Osteoblast (primary cell): ENCODE measurements around the gene DBX2. TPM values are rescaled to one million over a fixed set of nuclear protein-coding genes. Genes with fewer than 3 reads are reported as not detected.

Experiments used
- DNase-seq: peaks from one replicate; pipeline ENCODE4 v3.0.0; 2011; ENCODE audit warnings: low spot score, mixed read lengths; ENCODE audit not compliant: insufficient read length; ENCODE audit errors: missing footprints
- H2AFZ ChIP-seq: 2 replicates; pipeline ENCODE4 v1.6.0; 2011; ENCODE audit warnings: mild to moderate bottlenecking, low read length
- H3K27ac ChIP-seq: 2 replicates; pipeline ENCODE4 v1.5.1; 2011; ENCODE audit warnings: mild to moderate bottlenecking, low read depth, low read length, moderate library complexity
- H3K27me3 ChIP-seq: 2 replicates; pipeline ENCODE4 v1.6.0; 2012; ENCODE audit warnings: mild to moderate bottlenecking, control low read depth, inconsistent platforms, low read length, moderate library complexity; ENCODE audit not compliant: insufficient read depth
- H3K36me3 ChIP-seq: 2 replicates; pipeline ENCODE4 v1.5.1; 2011; ENCODE audit warnings: mild to moderate bottlenecking, low read length, control low read depth, moderate library complexity; ENCODE audit not compliant: insufficient read depth
- H3K4me1 ChIP-seq: 2 replicates; pipeline ENCODE4 v1.5.1; 2011; ENCODE audit warnings: mild to moderate bottlenecking, low read length, control low read depth, moderate library complexity; ENCODE audit not compliant: insufficient read depth
- H3K4me2 ChIP-seq: 2 replicates; pipeline ENCODE4 v1.6.0; 2011; ENCODE audit warnings: mild to moderate bottlenecking, low read length; ENCODE audit not compliant: insufficient read depth
- H3K4me3 ChIP-seq: fragments of 200-600 bp; sonication (generic); 3 replicates; pipeline ENCODE4 v1.5.1; 2012; ENCODE audit warnings: mild to moderate bottlenecking, low read length, inconsistent platforms; ENCODE audit not compliant: insufficient read depth
- H3K79me2 ChIP-seq: 2 replicates; pipeline ENCODE4 v1.6.0; 2012; ENCODE audit warnings: mild to moderate bottlenecking, low read length, control low read depth, inconsistent platforms; ENCODE audit not compliant: insufficient read depth
- H3K9me3 ChIP-seq: 2 replicates; pipeline ENCODE4 v1.5.1; 2011; ENCODE audit warnings: low read depth, low read length, control low read depth
- H4K20me1 ChIP-seq: 2 replicates; pipeline ENCODE4 v1.6.0; 2012; ENCODE audit warnings: mild to moderate bottlenecking, low read length, control low read depth; ENCODE audit not compliant: insufficient read depth
- total RNA-seq: library from RNA; depleted of rRNA; stranded (reverse); fragments of >200 nt; gene quantifications from 2 replicates; pipeline ENCODE4 v1.2.3, GENCODE V29; 2012
- TF ChIP-seq, protein P1 (sequence below): IDR thresholded peaks from 2 replicates; pipeline ENCODE4 v1.5.1; 2011; ENCODE audit warnings: mild to moderate bottlenecking, low read depth, low read length, moderate library complexity; ENCODE audit errors: extremely low read depth

Gene DBX2
- total RNA-seq, 1 donor, result not detected

DNA sequence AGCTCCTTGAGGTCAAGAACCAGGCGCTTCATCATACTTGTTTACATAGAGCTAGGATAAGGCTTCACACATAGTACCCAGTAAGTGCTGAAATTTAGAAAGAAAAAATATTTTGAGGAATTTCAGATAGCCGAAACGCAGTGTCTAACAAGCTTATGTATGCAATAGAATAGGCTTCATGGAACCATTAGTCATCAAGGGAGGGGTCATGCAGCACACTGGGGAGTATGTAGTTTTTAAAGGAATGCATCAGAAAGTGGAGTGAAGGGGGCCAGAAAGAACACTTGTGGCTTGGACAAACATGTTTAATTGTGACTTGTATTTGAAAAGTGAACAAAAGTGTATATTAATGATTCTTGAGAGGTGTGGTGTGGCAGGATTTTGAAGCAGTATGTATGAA is 38.1 kb downstream of the DBX2 start:
- H3K4me3 ChIP-seq, result no peak overlapping the region
- H3K4me2 ChIP-seq, result no peak overlapping the region
- H3K36me3 ChIP-seq, result no peaks in the 10 kb centered on the region
- no peaks in the 10 kb centered on the region for H4K20me1 ChIP-seq
- no peaks in the 10 kb centered on the region for H3K4me1 ChIP-seq
- peaks cover 2% of the 10 kb centered on the region for H3K9me3 ChIP-seq
- H3K27ac ChIP-seq, result no peak overlapping the region
- no peaks in the 10 kb centered on the region for H3K27me3 ChIP-seq
- no peaks in the 10 kb centered on the region for H3K79me2 ChIP-seq
- H2AFZ ChIP-seq, result no peak overlapping the region
- no peak for DNase-seq
- TF ChIP-seq, protein P1, sequence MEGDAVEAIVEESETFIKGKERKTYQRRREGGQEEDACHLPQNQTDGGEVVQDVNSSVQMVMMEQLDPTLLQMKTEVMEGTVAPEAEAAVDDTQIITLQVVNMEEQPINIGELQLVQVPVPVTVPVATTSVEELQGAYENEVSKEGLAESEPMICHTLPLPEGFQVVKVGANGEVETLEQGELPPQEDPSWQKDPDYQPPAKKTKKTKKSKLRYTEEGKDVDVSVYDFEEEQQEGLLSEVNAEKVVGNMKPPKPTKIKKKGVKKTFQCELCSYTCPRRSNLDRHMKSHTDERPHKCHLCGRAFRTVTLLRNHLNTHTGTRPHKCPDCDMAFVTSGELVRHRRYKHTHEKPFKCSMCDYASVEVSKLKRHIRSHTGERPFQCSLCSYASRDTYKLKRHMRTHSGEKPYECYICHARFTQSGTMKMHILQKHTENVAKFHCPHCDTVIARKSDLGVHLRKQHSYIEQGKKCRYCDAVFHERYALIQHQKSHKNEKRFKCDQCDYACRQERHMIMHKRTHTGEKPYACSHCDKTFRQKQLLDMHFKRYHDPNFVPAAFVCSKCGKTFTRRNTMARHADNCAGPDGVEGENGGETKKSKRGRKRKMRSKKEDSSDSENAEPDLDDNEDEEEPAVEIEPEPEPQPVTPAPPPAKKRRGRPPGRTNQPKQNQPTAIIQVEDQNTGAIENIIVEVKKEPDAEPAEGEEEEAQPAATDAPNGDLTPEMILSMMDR, result no peak

DNA sequence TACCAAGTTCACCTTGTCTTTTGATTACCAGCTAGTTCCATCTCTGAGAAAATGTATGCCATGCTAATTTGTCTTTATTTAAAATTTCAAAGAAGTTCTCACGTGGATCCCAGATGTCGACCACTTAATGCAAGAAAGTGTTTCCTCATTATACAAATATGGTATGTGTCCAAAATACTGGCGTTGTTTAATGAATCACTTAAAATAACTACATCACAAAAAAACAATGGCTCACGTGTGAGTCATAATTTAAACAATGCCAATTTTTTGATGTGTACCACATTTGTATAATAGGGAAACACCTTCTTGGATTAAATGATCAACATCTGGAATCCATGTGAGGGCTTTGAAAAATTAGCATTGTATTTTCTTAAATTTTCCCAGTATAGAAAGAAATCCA is 40.8 kb downstream of the DBX2 start:
- H3K79me2 ChIP-seq, result no peaks in the 10 kb centered on the region
- H3K36me3 ChIP-seq, result no peaks in the 10 kb centered on the region
- no peak overlapping the region for H3K4me2 ChIP-seq
- H3K4me3 ChIP-seq, result no peak overlapping the region
- H3K4me1 ChIP-seq, result no peaks in the 10 kb centered on the region
- no peak for DNase-seq
- H3K9me3 ChIP-seq, result peaks cover 3% of the 10 kb centered on the region
- no peaks in the 10 kb centered on the region for H4K20me1 ChIP-seq
- no peaks in the 10 kb centered on the region for H3K27me3 ChIP-seq
- H2AFZ ChIP-seq, result no peak overlapping the region
- H3K27ac ChIP-seq, result no peak overlapping the region
- TF ChIP-seq, protein P1, result no peak

DNA sequence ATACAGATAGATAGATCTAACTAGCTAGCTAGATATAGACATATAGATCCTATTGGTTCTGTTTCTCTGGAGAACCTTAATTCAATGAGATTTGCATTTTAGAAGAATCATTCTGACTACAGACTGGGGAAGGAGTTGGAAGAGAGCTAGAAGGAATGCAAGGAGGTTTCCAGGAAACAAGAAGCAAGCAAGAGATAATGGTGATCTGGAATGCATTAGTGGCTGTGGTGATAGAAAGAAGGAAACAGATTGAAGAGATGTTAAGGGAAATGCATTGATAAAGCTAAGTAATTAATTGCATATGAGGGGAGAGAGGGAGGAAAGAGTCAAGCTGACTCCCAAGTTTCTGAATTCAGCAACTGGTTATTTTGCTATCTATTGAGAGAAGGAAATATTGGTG is 42.7 kb downstream of the DBX2 start:
- no peaks in the 10 kb centered on the region for H3K79me2 ChIP-seq
- H3K27me3 ChIP-seq, result no peaks in the 10 kb centered on the region
- H3K27ac ChIP-seq, result no peak overlapping the region
- no peak overlapping the region for H3K4me2 ChIP-seq
- H4K20me1 ChIP-seq, result no peaks in the 10 kb centered on the region
- peaks cover 3% of the 10 kb centered on the region for H3K9me3 ChIP-seq
- H3K4me3 ChIP-seq, result no peak overlapping the region
- DNase-seq, result no peak
- H2AFZ ChIP-seq, result no peak overlapping the region
- TF ChIP-seq, protein P1, result no peak
- H3K36me3 ChIP-seq, result no peaks in the 10 kb centered on the region
- no peaks in the 10 kb centered on the region for H3K4me1 ChIP-seq

DNA sequence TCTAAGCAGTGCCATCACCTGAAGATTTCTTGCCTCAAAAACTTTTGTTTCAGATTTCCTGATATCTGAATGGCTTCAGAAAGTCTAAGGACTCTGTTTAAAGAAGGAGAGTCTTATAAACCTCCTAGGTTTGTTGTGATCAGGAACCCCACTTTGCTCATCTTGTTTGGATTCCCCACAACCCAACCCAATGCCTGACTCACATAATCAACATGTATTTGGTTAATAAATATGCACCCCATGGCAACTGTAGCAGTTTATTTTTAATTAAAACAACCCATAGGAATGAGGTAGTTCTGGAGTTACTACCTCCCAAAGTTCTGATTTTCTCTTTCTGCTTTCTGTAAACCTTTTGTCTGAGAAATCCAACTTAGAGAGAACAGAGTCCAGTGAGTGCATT is 51.5 kb downstream of the DBX2 start:
- Histone ChIP-seq H3K36me3 (no peaks in the 10 kb centered on the region), H2AFZ (no peak overlapping the region), H3K4me2 (no peak overlapping the region), H3K27me3 (no peaks in the 10 kb centered on the region), H3K4me3 (no peak overlapping the region), H3K4me1 (no peaks in the 10 kb centered on the region), H3K79me2 (no peaks in the 10 kb centered on the region), H4K20me1 (no peaks in the 10 kb centered on the region), H3K27ac (no peak overlapping the region), H3K9me3 (no peaks in the 10 kb centered on the region)
- TF ChIP-seq, protein P1, result no peak
- DNase-seq, result peak; percentile 31
